ENCODE data around the gene NUDT16L1. TPM values are rescaled to one million over a fixed set of nuclear protein-coding genes. Genes with fewer than 3 reads are reported as not detected.

The NUDT16L1 gene
- total and polyA plus RNA-seq, 2 of the 8 experiments (the other 6 are each of a cell fraction or from before 2014, with no cell fraction given) = 34.8 to 77.3 TPM

DNA sequence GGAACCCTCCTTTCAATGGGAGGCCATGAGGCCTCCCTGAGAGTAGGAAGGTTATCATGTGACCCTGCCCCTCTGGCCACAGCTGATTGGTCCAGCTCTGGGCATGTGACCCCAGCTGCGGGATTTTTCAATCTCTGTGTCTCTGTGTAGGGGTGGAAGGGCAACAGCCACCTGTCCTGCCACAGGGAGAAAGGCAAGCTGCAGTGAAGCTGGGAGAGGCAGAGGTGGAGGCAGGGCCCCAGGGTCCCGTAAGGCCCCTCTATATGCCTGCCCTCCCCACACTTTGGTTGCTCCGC, 51.9 kb downstream of the NUDT16L1 start:
- WGBS, 2 experiments (ENCODE audit: extremely low coverage in 1 of 2, insufficient coverage in 1 of 2, insufficient read length in 1 of 2, insufficient replicate concordance in 2 of 2, low coverage in 1 of 2, low lambda C conversion rate in 2 of 2, missing lambda C conversion rate in 1 of 2) = 84% methylated on average over 3 of the region's 3 CpGs; no CpG with 5 or more reads in 1 of the 2 experiments
- DNase-seq (ENCODE audit: low read depth in 1 of 2, low spot score in 2 of 2) = no peak
- Histone ChIP-seq H3K4ac (replicated peaks; ENCODE audit: insufficient read length, low read depth, low read length) (no peak overlapping the region), H3K4me3 (ENCODE audit: extremely low read depth in 1 of 4, insufficient read depth in 2 of 4, low read depth in 3 of 4, low read length in 4 of 4) (no peak overlapping the region), H3K4me1 (replicated peaks in 1 of 4; ENCODE audit: control insufficient read depth in 3 of 4, insufficient read depth in 4 of 4, low read length in 3 of 4) (peaks cover 4 to 9% (median 6%) of the 10 kb centered on the region in 4 experiments), H3K36me3 (ENCODE audit: control insufficient read depth in 2 of 4, insufficient read depth in 4 of 4, low read length in 3 of 4) (no peaks in the 10 kb centered on the region), H4K5ac (ENCODE audit: insufficient read length, low read depth, low read length) (no peak overlapping the region), H2AK5ac (ENCODE audit: low read depth, low read length) (no peak overlapping the region), H3K23ac (ENCODE audit: insufficient read length) (no peak overlapping the region), H4K8ac (ENCODE audit: extremely low read depth, insufficient read depth, low read length) (peak overlapping the region; percentile 97), H4K20me1 (replicated peaks in 1 of 2; ENCODE audit: control insufficient read depth in 1 of 2, insufficient read depth in 2 of 2, low read length in 2 of 2) (no peaks in the 10 kb centered on the region), H2AFZ (ENCODE audit: low read length) (no peak overlapping the region), H3K79me1 (ENCODE audit: low read depth, low read length) (no peaks in the 10 kb centered on the region), H2BK20ac (ENCODE audit: low read length) (no peak overlapping the region), H2BK120ac (replicated peaks; ENCODE audit: low read depth, low read length) (no peak overlapping the region), H3K4me2 (ENCODE audit: insufficient read depth in 1 of 2, low read depth in 2 of 2, low read length in 2 of 2) (no peak overlapping the region), H2BK5ac (ENCODE audit: low read depth, low read length) (no peak overlapping the region), H3K14ac (ENCODE audit: insufficient read length) (no peak overlapping the region), H3K79me2 (ENCODE audit: control insufficient read depth in 1 of 2, insufficient read depth in 2 of 2, low read length in 2 of 2) (no peaks in the 10 kb centered on the region), H3K27ac (ENCODE audit: low read depth, low read length) (no peak overlapping the region), H3K18ac (ENCODE audit: extremely low read depth, low read length) (no peak overlapping the region), H3K23me2 (ENCODE audit: low read depth, low read length) (no peaks in the 10 kb centered on the region), H3K9ac (replicated peaks in 1 of 4; ENCODE audit: extremely low read depth in 1 of 4, low read depth in 3 of 4, low read length in 3 of 4) (no peak overlapping the region), H2BK15ac (ENCODE audit: low read length) (no peak overlapping the region), H3K56ac (replicated peaks; ENCODE audit: insufficient read length, low read depth, low read length) (no peak overlapping the region), H3K9me3 (ENCODE audit: insufficient read depth in 2 of 2, low read depth in 1 of 2, low read length in 1 of 2) (no peaks in the 10 kb centered on the region), H3K27me3 (replicated peaks in 1 of 4; ENCODE audit: control insufficient read depth in 3 of 4, extremely low read depth in 1 of 4, insufficient read depth in 3 of 4, low read length in 3 of 4) (no peaks in the 10 kb centered on the region), H2BK12ac (ENCODE audit: low read depth, low read length) (no peak overlapping the region), H4K91ac (replicated peaks; ENCODE audit: insufficient read length, low read length) (peak overlapping the region; percentile 34)
- POLR2A ChIA-PET (ENCODE audit: partially characterized antibody) = interaction anchor here (0.9 to 3.1 kb wide), 4 partner anchors 9 to 57 kb away, joined by 3 to 12 read pairs (median 4); partner anchors contain the start of genes ANKS3, DNAAF8 and NUDT16L1
- no peak for FAIRE-seq
- CTCF ChIA-PET (ENCODE audit: partially characterized antibody) = interaction anchor here (1.2 kb wide), 1 partner anchor 84 kb away, joined by 3 read pairs; no protein-coding TSS in a partner anchor
- TF ChIP-seq TEAD4 (IDR thresholded peaks at IDR 0.05; ENCODE audit: low read depth, low read length) (no peak), HDAC2 (IDR thresholded peaks at IDR 0.05; ENCODE audit: borderline replicate concordance in 1 of 2, low read depth in 2 of 2, low read length in 2 of 2) (0 out of 4 replicates have a peak, but pooled peaks of 1 of the 2 experiments have one; percentile 6), KDM5A (IDR thresholded peaks at IDR 0.05; ENCODE audit: low read length) (no peak), JUN (IDR thresholded peaks at IDR 0.05; ENCODE audit: low read depth, low read length) (no peak)
- TF ChIP-seq, protein P1, sequence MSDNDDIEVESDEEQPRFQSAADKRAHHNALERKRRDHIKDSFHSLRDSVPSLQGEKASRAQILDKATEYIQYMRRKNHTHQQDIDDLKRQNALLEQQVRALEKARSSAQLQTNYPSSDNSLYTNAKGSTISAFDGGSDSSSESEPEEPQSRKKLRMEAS (IDR thresholded peaks at IDR 0.05) = peak; percentile 44; the same call in 1 of the 2 replicates
- TF ChIP-seq, protein P2, sequence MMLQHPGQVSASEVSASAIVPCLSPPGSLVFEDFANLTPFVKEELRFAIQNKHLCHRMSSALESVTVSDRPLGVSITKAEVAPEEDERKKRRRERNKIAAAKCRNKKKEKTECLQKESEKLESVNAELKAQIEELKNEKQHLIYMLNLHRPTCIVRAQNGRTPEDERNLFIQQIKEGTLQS (IDR thresholded peaks at IDR 0.05; ENCODE audit: insufficient read depth, low read depth, low read length) = peak; percentile 67; the same call in 1 of the 2 replicates
- TF ChIP-seq, protein P3, sequence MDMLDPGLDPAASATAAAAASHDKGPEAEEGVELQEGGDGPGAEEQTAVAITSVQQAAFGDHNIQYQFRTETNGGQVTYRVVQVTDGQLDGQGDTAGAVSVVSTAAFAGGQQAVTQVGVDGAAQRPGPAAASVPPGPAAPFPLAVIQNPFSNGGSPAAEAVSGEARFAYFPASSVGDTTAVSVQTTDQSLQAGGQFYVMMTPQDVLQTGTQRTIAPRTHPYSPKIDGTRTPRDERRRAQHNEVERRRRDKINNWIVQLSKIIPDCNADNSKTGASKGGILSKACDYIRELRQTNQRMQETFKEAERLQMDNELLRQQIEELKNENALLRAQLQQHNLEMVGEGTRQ (IDR thresholded peaks at IDR 0.05; ENCODE audit: low read length) = peak; percentile 91
- TF ChIP-seq, protein P4, sequence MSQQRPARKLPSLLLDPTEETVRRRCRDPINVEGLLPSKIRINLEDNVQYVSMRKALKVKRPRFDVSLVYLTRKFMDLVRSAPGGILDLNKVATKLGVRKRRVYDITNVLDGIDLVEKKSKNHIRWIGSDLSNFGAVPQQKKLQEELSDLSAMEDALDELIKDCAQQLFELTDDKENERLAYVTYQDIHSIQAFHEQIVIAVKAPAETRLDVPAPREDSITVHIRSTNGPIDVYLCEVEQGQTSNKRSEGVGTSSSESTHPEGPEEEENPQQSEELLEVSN (IDR thresholded peaks at IDR 0.05) = peak; percentile 12; the same call in 1 of the 2 replicates

Measured in H1 (cell line).